Measurements from ENCODE around the gene IRF2BPL.

The IRF2BPL gene

DNA sequence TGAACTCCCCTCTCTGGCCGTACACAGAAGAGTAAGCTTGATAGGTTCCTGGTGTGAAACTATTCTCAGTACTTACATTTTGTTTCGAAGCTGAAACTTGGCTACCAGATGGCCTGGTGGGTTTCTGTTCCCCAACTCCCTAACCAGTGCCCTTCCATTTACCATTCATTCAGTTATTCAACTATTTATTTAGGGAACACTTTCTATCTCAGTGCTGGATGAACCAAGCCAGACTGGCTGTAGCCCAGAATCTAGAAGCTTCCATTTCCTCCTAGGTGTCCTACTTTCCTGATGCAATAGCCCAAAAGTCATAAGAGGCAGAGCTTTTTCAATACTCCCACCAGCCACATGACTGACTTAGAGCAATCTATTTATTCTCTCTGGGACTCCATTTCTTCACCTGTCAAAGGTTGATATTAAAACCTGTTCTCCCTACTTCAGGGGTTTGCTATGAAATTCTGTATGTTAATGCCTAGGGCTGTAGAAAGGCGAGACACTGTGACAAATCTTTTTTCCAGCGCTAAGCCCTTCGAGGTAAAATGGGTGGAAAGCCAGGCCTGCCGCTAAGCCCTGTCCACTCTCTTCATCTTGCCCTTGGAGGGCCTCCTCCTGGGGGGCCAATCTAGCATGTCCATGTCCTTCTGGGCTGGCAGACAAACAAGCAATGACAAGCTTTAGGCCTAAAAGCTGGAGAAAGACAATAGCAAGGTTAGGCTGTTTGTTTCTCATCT is 8.1 kb upstream of the IRF2BPL start:
- Histone ChIP-seq H3K27ac (ENCODE audit: low read depth, low read length) (peak overlapping the region; percentile 84), H3K27me3 (ENCODE audit: control insufficient read depth, insufficient read depth, low read length) (no peaks in the 10 kb centered on the region), H3K4me1 (ENCODE audit: control insufficient read depth, insufficient read depth, low read length) (peaks cover 52% of the 10 kb centered on the region), H3K36me3 (ENCODE audit: control insufficient read depth, insufficient read depth, low read length) (no peaks in the 10 kb centered on the region), H3K9ac (ENCODE audit: low read length) (no peak overlapping the region), H3K4me3 (ENCODE audit: low read length) (no peak overlapping the region)

DNA sequence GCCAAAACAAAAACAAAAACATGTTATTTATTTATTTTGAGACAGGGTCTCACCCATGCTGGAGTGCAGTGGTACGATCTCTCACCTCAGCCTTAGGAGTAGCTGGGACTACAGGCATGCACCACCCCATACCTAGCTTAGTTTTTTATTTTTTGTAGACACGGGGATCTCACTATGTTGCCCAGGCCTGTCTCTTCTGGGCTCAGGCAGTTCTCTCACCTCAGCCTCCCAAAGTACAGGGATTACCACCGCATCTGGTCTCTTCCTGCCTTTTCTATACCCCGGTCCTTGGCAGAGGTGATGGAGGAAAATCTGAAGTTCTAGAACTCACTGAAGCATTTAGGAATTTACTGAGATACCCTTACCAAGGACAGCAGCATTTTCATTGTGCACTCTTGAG is 6.8 kb upstream of the IRF2BPL start:
- no peak overlapping the region for H3K4me3 ChIP-seq (ENCODE audit: low read length)
- peaks cover 51% of the 10 kb centered on the region for H3K4me1 ChIP-seq (ENCODE audit: control insufficient read depth, insufficient read depth, low read length)
- H3K27me3 ChIP-seq (ENCODE audit: control insufficient read depth, insufficient read depth, low read length): no peaks in the 10 kb centered on the region
- no peaks in the 10 kb centered on the region for H3K36me3 ChIP-seq (ENCODE audit: control insufficient read depth, insufficient read depth, low read length)
- H3K27ac ChIP-seq (ENCODE audit: low read depth, low read length): no peak overlapping the region
- H3K9ac ChIP-seq (ENCODE audit: low read length): no peak overlapping the region

DNA sequence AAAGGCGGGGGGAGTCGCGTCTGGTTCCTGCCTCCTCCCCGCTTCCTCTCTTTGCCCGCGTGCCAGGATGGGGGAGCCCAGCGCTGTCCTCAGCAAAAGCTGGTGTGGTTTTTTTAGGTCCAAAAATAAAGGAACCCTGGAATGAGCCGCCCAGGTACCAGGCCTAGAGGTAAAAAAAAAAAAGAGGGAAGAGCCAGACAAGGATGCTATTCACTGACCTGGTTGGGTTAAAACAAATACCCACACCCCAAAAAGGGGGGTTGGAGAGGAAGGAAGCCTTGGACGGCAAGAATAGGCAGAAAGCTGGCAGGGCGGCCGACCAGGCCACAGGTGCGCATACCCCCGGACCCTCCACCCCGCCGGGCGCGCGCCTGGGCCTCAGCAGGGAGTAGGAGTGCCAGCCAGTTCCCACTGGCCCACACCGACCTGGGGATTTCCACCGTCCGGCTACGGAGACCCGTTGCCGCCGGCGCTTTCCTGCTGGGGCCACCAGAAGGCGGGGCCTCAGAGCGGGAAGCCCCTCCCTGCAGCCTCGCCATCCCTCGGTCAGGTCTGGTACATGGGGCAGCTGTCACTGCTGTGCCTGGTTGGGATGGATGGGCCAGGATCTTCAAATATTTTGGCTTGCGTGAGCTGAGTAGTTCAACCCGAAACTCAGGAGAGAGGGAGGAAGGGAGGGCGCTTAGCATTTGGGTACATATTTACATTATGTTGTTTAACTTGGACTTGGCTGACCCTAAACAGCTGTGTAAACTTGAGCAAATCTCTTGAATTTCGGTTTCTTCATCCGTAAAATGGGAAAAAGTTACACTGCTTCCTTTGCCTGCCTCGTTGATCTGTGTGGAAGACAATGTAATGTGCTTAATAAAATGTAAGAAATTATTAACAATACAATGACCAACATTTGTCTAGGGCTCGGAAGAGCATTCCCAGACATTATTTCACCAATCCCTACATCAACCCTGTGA is 5.4 kb upstream of the IRF2BPL start:
- Histone ChIP-seq H3K4me3 (ENCODE audit: low read length) (peak overlapping the region; percentile 86), H3K27ac (ENCODE audit: low read depth, low read length) (peak overlapping the region; percentile 100), H3K9ac (ENCODE audit: low read length) (peak overlapping the region; percentile 96), H3K4me1 (ENCODE audit: control insufficient read depth, insufficient read depth, low read length) (peaks cover 52% of the 10 kb centered on the region), H3K27me3 (ENCODE audit: control insufficient read depth, insufficient read depth, low read length) (no peaks in the 10 kb centered on the region), H3K36me3 (ENCODE audit: control insufficient read depth, insufficient read depth, low read length) (no peaks in the 10 kb centered on the region)

DNA sequence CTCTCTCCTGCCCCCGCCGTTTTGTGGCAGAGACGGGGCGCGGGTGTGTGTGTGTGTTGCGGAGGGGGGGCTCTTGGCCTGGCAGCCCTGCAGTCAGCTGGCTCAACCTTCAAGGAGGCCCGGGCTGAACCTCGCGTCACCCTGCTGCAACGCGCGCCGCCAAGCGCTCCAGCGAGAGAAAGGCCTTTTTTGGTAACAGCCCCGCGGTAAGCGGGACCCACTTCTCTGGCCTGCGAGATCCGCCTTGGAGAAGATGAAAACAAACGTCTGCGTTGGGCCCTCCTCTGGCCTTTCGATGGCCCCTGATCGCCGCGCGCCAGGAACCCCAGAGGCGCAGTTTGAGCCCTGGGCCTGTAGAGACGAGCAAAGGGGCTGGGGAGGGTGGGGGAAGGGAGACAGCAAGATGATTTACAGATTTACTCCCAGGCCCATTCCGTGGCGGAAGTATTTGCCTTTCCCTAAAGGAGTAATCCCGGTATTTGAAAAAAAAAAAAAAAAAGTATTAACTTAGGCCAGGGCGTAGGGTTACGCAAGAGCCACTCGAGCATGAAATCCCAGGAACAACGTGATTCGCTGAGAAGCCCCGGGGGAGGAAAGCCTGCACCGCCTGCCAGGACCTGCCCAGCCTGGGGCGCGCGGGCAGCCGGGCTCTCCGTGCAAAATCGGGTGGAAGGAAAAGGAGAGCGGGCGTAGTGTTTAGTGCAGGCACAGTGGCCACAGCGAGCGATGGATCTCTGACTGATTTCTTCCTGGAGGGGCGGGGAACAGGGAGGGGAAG is 4.5 kb upstream of the IRF2BPL start:
- Histone ChIP-seq H3K9ac (ENCODE audit: low read length) (peak overlapping the region; percentile 96), H3K4me1 (ENCODE audit: control insufficient read depth, insufficient read depth, low read length) (peaks cover 47% of the 10 kb centered on the region), H3K27ac (ENCODE audit: low read depth, low read length) (peak overlapping the region; percentile 100), H3K4me3 (ENCODE audit: low read length) (peak overlapping the region; percentile 86), H3K36me3 (ENCODE audit: control insufficient read depth, insufficient read depth, low read length) (no peaks in the 10 kb centered on the region), H3K27me3 (ENCODE audit: control insufficient read depth, insufficient read depth, low read length) (no peaks in the 10 kb centered on the region)

DNA sequence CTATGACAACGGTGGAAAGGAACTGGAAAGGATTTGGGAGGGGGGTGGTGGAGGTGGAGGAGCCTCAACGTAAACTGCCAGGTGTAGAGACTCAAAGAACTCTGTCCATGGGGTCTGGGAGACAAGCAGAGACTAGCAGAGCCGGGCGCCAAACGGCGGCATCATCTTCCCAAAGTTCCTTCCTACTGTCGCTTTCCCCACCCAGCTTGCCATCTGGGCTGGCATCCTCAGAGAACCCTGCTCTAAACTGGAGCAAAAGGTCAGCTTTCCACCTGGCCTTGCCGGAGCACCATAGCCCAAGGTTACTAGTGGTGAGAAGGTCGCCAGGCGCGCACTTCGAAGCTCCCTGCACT is 4.0 kb upstream of the IRF2BPL start:
- H3K4me1 ChIP-seq (ENCODE audit: control insufficient read depth, insufficient read depth, low read length): peaks cover 42% of the 10 kb centered on the region
- no peaks in the 10 kb centered on the region for H3K36me3 ChIP-seq (ENCODE audit: control insufficient read depth, insufficient read depth, low read length)
- peak overlapping the region; percentile 76 for H3K9ac ChIP-seq (ENCODE audit: low read length)
- H3K27ac ChIP-seq (ENCODE audit: low read depth, low read length): peak overlapping the region; percentile 100
- H3K27me3 ChIP-seq (ENCODE audit: control insufficient read depth, insufficient read depth, low read length): no peaks in the 10 kb centered on the region
- peak overlapping the region; percentile 86 for H3K4me3 ChIP-seq (ENCODE audit: low read length)

DNA sequence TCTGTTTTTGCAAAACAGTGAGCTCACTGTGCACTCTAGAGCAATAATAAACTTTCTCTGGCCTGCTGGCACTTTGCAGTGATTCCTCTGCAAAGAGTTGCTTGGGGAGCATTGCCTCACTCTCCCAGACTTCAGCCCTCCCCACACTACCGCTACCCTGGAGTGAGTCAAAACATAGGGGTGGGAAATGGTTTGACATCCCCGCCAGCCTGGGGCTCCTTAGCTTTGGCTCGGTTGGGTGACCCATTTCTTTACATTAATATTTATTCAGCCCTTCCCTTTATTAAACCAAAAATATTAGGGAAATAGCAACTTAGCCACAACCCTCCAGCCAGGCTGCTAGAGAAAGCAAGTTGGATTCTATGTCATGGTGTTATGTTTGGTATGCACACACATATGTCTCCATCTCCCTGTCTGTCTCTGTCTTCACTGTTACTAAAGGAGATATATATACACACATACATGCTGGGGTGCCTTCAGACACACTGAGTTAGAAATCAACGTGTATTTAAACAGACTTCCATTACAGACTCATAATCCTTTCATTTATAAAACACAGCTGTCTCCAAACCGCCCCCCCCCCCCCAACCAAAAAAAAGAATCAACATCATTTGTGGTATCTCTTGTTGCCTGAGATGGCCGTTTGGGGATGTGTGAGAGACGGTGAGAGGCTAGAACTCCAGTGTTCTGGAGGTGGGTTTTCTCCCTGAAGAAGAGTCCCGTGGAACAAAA is 3.4 kb upstream of the IRF2BPL start:
- no peaks in the 10 kb centered on the region for H3K36me3 ChIP-seq (ENCODE audit: control insufficient read depth, insufficient read depth, low read length)
- H3K27me3 ChIP-seq (ENCODE audit: control insufficient read depth, insufficient read depth, low read length): no peaks in the 10 kb centered on the region
- H3K4me1 ChIP-seq (ENCODE audit: control insufficient read depth, insufficient read depth, low read length): peaks cover 42% of the 10 kb centered on the region
- H3K4me3 ChIP-seq (ENCODE audit: low read length): peak overlapping the region; percentile 86
- peak overlapping the region; percentile 76 for H3K9ac ChIP-seq (ENCODE audit: low read length)
- H3K27ac ChIP-seq (ENCODE audit: low read depth, low read length): peak overlapping the region; percentile 100

DNA sequence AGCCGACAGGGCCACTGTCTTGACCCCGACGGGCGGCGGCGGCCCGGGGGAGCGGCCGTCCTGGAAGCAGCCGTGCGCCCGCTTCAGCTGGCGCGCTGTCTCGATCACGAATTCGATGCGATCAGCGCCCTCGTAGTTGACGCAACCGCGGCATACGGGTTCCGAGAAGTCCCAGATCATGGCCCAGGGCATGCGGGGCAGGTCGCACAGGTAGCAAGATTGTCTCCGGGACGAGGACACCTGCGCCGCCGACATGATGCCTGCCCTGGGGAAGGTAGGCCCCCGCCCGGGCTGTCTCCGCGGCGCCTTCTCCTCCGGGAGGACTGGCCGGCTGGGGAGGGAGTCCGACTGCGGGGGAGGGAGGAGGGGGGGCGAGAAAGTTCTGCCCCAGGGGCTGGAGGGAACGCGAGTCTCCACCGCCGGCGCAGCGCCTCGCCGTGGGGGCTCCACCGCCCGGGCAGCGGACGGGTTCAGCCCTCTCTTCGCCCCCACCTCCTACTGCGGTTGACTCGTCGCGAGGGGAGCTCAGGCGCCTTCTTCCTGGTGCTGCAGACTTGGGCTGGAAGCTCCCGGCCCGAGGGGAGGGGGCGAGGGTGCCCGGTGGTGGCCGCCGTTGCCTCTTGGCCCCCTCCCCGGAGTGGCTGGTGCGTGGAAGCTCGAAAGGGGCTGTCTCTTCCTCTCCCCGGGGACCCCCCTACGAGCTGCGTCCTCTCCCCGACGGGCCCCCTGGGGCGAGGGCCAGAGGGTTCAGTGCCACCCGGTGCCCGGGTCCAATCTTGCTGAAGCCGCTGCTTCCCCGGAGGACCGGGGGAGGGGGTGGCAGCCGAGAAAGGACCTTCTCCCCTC is 747 bp downstream of the IRF2BPL start:
- Histone ChIP-seq H3K9ac (ENCODE audit: low read length) (peak overlapping the region; percentile 95), H3K4me1 (ENCODE audit: control insufficient read depth, insufficient read depth, low read length) (peaks cover 45% of the 10 kb centered on the region), H3K27ac (ENCODE audit: low read depth, low read length) (peak overlapping the region; percentile 98), H3K27me3 (ENCODE audit: control insufficient read depth, insufficient read depth, low read length) (no peaks in the 10 kb centered on the region), H3K4me3 (ENCODE audit: low read length) (peak overlapping the region; percentile 70), H3K36me3 (ENCODE audit: control insufficient read depth, insufficient read depth, low read length) (peaks cover 4% of the 10 kb centered on the region)

DNA sequence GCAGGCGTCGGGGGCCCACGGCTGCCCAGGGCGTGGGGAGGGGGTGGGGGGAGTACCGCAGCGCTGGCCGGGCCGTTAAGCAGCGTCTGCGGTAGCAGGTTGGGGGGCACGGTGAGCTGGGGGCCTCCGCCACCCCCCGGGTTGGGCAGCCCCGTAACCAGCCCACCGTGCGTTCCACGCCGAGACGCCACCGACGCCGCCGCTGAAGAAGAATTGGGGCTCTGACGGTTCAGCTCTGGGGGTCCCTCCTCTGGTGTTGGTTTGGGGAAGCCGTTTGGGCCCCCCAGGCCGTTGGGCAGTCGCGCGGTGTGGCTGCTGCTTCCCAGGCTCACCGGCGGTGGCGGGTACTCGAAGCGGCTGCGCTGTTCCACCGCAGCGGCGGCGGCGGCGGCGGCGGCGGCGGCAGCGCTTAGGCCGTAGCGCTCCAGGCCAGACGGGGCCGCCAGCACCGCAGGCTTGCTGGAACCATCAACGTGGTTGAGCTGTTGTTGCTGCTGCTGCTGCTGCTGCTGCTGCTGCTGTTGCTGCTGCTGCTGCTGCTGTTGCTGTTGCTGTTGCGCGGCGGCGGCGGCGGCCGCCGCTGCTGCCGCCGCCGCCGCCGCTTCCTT is 1.5 kb downstream of the IRF2BPL start:
- Histone ChIP-seq H3K9ac (ENCODE audit: low read length) (peak overlapping the region; percentile 35), H3K27ac (ENCODE audit: low read depth, low read length) (peak overlapping the region; percentile 98), H3K4me3 (ENCODE audit: low read length) (peak overlapping the region; percentile 70), H3K4me1 (ENCODE audit: control insufficient read depth, insufficient read depth, low read length) (peaks cover 43% of the 10 kb centered on the region), H3K36me3 (ENCODE audit: control insufficient read depth, insufficient read depth, low read length) (peaks cover 4% of the 10 kb centered on the region), H3K27me3 (ENCODE audit: control insufficient read depth, insufficient read depth, low read length) (no peaks in the 10 kb centered on the region)

DNA sequence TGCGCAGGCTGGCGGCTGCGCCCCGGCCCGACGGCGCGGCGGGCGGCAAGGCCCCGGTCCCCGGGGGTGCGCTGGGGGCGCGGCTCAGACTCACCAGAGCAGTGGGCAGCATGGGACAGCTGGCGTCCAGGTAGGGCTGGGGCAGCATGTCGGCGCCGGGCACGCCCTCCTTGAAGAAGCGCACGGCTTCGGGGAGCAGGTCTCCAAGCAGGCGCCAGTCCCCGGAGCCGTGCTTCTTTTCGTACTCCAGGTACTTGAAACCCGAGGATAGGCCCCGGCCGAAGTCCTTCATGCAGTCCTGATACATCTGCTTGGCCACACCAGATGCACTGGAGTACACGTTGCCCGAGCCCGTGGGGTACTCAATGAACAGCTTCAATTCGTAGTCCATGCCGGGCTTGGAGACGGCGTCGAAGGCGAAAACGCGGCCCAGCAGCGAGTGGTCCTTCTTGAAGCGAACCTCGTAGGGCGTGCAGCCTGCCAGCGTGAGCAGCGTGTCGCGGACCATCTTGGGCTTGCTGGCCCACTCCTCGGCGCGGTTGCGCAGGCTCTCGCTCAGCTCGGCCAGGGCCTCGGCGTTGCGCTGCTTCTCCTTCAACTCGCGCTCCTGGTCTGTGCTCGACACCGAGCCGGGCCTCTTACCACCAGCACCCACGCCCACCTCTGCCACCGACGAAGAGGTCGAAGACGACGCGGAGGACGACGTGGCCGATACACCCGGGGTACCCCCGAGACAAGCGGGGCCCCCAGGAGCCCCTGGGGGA is 2.2 kb downstream of the IRF2BPL start:
- Histone ChIP-seq H3K4me1 (ENCODE audit: control insufficient read depth, insufficient read depth, low read length) (peaks cover 36% of the 10 kb centered on the region), H3K4me3 (ENCODE audit: low read length) (peak overlapping the region; percentile 70), H3K27ac (ENCODE audit: low read depth, low read length) (peak overlapping the region; percentile 98), H3K27me3 (ENCODE audit: control insufficient read depth, insufficient read depth, low read length) (no peaks in the 10 kb centered on the region), H3K9ac (ENCODE audit: low read length) (peak overlapping the region; percentile 46), H3K36me3 (ENCODE audit: control insufficient read depth, insufficient read depth, low read length) (peaks cover 4% of the 10 kb centered on the region)

DNA sequence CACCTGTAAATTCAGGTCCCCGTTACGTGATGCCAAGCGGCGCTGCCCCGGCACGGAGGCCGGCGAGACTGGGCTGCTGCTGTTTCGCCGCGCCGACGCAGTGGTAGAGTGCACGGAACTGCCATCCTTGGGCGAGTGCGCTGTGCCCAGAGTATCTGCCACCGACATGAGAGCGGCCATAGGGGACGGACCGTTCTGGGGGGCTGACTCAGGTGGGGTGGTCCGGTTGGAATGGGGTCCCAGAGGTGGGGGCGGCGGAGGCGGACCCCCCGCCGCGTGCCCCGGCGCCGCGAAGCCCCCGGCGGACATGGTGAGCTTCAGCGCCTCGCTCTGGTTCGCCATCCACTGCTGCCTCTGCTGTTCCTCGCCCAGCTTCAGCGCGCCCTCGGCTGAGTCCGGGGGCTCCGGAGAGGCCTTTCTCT is 2.8 kb downstream of the IRF2BPL start:
- Histone ChIP-seq H3K9ac (ENCODE audit: low read length) (peak overlapping the region; percentile 46), H3K4me3 (ENCODE audit: low read length) (peak overlapping the region; percentile 70), H3K36me3 (ENCODE audit: control insufficient read depth, insufficient read depth, low read length) (peaks cover 4% of the 10 kb centered on the region), H3K27me3 (ENCODE audit: control insufficient read depth, insufficient read depth, low read length) (no peaks in the 10 kb centered on the region), H3K4me1 (ENCODE audit: control insufficient read depth, insufficient read depth, low read length) (peaks cover 30% of the 10 kb centered on the region), H3K27ac (ENCODE audit: low read depth, low read length) (peak overlapping the region; percentile 98)
